GM12874 (cell line): ENCODE measurements around the gene SIAE.

Source experiments
- TF ChIP-seq, protein P1 (sequence below): IDR thresholded peaks from 2 replicates; pipeline ENCODE4 v1.5.1; 2011; ENCODE audit warnings: low read depth, mild to moderate bottlenecking, control low read depth, low read length, moderate library complexity; ENCODE audit not compliant: insufficient read depth

SIAE gene

DNA sequence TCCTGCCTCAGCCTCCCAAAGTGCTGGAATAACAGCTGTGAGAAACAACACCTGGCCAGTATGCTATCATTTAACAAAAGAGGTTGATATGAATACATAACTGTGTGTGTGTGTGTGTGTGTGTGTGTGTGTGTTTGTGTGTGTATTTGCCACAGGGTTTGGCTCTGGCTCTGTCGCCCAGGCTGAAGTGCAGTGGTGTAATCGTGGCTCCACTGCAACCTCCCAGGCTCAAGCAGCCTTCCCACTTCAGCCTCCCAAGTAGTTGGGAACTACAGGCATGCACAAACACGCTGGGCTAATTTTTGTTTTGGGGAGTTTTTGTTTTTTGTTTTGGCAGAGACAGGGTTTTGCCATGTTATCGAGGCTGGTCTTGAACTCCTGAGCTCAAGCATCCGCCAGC, 4.9 kb upstream of the SIAE start:
- TF ChIP-seq, protein P1, sequence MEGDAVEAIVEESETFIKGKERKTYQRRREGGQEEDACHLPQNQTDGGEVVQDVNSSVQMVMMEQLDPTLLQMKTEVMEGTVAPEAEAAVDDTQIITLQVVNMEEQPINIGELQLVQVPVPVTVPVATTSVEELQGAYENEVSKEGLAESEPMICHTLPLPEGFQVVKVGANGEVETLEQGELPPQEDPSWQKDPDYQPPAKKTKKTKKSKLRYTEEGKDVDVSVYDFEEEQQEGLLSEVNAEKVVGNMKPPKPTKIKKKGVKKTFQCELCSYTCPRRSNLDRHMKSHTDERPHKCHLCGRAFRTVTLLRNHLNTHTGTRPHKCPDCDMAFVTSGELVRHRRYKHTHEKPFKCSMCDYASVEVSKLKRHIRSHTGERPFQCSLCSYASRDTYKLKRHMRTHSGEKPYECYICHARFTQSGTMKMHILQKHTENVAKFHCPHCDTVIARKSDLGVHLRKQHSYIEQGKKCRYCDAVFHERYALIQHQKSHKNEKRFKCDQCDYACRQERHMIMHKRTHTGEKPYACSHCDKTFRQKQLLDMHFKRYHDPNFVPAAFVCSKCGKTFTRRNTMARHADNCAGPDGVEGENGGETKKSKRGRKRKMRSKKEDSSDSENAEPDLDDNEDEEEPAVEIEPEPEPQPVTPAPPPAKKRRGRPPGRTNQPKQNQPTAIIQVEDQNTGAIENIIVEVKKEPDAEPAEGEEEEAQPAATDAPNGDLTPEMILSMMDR: no peak

DNA sequence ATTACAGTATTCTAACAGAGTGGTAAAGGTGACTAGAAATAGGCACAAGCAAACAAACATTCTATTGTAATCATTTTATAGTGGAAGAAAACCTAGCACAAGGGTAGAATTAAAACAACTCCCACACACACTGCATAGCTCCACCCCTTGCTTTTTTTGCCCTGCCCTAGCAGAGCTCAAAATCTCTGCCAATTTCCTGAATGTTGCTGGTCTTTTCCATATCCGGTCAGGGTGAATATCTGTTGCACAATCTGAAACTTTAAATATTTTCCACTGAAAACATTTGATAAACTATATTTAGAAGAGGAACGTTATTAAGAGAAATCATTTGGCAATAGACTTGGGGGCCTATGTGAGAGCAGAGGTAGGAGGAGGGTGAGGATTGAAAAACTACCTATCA, 2.8 kb upstream of the SIAE start:
- TF ChIP-seq, protein P1: no peak

DNA sequence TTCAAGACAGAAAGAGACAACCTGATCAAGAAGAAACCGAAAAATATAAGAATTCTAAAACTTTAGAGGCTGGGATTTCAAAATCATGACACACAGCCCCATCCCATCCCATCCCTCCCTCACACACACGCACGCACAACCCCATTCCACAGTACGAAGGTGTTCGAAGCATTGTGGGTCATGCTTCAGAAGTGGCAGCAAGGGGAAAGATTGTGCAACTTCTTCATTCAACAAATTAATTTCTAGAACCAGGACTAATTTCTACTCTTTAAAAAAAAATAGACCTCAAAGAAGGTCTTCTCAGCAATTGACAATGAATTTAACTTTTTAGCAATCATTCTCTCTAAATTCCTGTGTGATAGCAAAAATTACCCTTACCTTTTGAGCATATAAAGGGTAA, 1.0 kb upstream of the SIAE start:
- TF ChIP-seq, protein P1: no peak

DNA sequence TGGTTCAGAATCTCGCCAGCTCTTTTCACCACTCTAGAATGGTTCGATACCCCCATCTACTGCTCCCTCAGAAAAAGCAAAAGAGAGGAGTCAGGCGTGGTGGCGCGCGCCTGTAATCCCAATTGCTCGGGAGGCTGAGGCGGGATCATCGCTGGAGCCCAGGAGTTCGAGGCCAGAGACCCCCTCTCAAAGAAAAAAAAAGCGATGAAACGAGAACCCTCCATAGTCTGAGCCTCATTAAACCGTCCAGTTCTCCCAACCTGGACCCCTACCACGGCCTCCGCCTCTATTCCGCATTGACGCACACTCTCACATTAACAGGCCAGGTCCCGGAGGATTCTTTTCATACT, 604 bp upstream of the SIAE start:
- TF ChIP-seq, protein P1: no peak

DNA sequence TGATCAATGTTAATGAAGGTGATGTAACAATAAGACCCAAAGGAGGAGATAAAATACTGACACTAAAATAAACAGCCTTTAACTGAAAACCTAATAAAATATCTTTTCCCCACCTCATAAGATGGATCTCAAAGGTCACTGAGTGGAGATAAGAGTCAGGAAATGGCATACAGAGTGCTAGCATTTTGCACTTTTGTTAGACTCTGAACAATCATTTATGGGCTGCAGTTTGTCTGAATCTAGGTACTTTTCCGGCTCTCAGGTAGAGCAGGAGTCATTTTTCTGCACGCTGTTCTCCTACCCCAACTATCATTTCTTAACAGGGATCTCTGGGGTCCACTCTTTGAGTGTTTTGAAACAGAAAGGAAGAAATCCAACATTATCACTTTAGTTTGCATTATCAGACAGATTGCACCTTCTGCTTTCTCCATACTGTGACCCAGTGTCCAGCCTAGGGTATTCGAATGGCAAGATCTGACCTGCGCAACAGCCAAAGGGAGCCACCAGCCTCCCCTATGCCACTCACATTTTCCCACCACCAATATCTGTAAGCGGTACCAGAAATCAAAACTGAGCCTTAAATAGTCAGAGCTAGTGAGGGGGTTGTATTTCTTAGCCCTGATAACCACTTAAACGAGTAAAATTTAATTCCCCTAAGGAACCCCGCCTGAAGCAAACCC, 863 bp downstream of the SIAE start:
- TF ChIP-seq, protein P1: no peak

DNA sequence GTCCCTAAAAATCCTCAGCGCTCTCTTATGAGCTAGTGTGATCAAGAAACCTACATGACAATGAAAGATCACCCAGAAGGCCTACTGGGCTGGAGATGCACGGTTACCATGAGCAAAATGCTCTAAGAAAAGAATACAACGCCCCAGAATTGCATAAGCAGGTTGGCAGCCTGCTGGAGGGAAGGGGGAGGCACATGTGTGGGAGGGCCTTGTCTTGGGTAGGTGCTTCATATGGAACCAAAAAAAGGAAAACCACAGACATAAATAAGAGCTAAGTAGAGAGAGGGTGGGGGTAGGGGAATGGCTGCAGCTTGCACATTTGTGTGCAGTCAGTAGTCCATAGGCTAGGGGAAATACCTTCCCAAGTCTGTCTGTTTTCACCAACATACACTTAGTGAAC, 2.8 kb downstream of the SIAE start:
- TF ChIP-seq, protein P1: no peak

DNA sequence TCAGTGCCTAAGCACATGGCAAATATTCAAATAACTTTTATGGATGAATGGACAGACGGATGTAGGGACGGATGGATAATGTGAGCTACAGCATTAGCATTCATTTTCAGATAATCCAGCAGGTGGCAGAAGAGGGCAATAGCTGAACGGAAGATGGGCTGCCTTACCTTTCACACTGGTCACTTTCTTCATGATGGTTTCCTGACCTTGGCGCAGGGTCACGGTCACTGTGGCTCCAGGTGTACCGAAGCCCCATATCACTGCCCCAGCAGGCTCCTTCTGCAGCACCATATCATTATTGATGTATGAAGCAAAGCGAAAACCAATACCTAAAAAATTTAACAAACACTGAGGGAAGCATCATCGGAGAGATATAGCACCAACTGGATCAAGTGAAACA, 4.3 kb downstream of the SIAE start:
- TF ChIP-seq, protein P1: peak; percentile 79
